LHCN-M2 (cell line): ENCODE results near the gene WDR77. TPM values are rescaled to one million over a fixed set of nuclear protein-coding genes. Genes with fewer than 3 reads are reported as not detected.

Experiments used
- DNase-seq: peaks from one replicate; pipeline ENCODE4 v3.0.0-alpha.2; 2012; ENCODE audit warnings: low read depth
- polyA plus RNA-seq: library from polyadenylated mRNA; unstranded; fragments of >200 nt; gene quantifications from one replicate; pipeline ENCODE4 v1.2.1, GENCODE V29; 2012; ENCODE audit warnings: missing spikeins
- total RNA-seq: library from RNA; depleted of rRNA; stranded (reverse); fragments of >200 nt; gene quantifications from 2 replicates; pipeline ENCODE4 v1.2.3, GENCODE V29; 2014; rRNA removed

WDR77 gene
- total RNA-seq, result 75.0 and 76.7 TPM in 2 replicates
- 33.7 TPM for polyA plus RNA-seq

DNA sequence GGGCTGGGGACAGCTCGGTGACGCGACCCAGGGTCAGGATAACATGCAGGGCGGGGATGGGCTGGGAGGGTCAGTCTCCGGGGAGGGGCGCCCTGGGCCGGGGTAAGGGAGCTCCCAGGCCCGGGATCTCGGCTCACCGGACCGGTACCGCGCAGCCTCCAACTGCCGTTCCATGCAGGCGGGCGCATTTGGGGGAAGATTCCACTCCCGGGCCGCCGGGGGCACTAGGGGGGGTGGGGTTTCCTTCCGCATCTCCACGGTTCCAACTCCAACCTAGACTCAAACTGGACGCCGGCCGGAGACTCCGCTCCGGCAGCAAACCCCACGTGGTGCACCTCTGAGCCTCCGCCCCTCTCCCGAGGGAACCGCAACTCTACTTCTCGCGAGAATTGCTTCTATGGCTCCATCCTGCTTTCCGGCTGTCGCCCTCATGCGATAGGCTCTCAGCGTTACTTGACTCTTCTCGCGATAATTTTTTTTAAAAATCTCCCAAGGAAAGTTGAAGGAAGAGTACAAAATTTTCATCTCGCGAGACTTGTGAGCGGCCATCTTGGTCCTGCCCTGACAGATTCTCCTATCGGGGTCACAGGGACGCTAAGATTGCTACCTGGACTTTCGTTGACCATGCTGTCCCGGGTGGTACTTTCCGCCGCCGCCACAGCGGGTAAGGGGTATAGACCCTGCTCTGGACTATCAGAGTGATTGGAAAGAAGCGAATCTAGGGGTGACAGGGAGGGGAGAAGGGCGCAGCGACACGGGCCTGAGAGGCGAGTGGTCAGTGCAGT is at the start of gene WDR77, which contains the start of gene ATP5PB:
Gene WDR77 (minus strand): TSS at position 339 of the 785 bp plus-strand sequence. CDS start 87 bp downstream, at position 252.
Gene ATP5PB (plus strand): TSS at position 547 of the 785 bp plus-strand sequence. CDS start 78 bp downstream, at position 625.
- DNase-seq, result peak; percentile 99

DNA sequence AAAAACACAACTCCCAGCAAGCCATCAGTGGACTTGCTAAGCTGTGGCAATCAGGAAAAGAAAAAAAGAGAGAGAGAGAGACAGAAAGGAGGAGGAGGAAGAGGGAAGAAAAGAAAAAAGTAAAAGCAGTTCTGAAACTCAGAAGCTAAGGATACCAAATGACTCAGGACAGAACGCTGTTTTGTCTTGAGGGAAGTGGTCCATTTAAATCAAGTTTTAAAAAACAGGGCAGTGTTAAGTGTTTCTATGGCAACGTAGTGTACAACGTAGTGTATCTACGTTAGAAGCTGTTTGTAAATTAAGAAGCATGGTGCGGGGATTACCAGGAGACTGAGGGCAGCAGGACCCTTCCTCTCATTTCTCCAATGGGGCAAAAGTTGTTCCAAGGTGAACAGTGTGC is 48.5 kb upstream of the WDR77 start:
- no peak for DNase-seq

DNA sequence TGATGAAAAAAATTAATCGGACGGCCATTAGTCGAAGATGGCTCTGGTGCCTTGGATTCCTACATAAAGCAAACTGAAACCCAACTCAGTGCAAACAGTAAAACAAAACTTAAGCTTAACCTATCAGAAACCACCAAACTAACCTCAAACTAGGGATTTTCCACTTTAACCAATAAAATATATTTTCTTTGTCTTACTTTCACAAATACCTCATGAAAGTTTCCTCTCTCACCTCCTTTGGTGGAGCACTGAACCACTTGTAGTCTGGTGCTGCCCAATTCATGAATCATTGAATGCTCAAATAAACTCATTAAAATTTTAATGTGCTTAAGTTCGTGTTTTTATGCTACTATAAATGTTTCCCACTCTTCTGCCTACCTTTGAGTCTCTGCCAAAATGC is 47.3 kb upstream of the WDR77 start:
- peak; percentile 6 for DNase-seq

DNA sequence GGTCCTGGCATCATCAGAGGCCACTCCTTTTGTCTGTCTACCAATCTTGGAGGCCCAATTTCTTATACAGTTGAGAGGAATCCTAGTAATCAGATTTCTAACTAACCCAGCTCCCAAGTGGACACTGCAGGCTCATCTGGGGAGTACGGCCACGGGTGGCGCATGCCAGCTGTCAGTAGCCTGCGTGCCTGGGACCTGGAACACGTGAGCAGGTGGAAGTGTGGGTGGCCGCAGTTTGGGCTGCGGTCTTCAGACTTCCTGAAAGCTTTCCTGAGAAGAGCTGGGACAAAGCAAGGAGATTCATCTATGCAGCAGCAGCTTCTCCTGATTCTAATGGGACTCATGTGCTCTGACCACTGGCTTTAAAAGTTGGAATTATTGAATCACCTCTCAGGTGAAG is 42.0 kb upstream of the WDR77 start:
- DNase-seq, result no peak

DNA sequence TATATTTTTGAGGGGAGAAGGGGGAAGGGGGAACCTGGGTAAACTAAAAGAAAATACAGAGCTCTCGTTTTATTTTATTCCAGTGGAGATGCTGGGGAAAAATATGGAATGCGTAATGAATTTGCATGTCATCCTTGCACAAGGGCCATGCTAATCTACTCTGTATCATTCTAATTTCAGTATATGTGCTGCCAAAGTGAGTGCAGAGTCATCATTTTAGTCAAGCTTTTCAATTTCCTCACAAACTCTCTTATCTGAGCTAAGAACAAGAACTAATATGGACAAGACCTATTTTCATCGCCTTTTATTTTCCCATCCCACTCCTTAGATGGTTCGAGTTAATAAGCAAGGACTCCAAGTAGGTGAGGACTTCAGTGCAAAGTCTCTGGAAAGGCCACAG is 41.2 kb upstream of the WDR77 start:
- no peak for DNase-seq

DNA sequence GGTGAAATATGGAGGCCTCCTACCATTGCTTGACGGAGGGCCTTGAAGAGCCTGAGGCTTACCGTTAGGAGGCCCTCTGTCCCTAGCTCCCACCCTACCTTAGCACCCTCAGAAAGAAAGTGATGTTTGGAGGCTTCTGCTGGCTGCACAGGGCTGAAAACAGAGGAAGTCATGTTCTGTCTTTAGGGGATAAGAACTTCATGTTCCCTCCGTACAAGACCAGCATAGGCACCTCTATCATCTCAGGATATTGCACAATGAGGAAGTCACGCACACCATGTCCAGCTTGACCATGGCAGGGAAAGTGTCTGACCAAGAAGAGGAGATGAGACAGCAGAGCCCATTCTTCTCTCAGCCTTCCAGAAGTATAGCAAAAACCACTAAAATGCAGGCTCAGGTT is 40.5 kb upstream of the WDR77 start:
- no peak for DNase-seq

DNA sequence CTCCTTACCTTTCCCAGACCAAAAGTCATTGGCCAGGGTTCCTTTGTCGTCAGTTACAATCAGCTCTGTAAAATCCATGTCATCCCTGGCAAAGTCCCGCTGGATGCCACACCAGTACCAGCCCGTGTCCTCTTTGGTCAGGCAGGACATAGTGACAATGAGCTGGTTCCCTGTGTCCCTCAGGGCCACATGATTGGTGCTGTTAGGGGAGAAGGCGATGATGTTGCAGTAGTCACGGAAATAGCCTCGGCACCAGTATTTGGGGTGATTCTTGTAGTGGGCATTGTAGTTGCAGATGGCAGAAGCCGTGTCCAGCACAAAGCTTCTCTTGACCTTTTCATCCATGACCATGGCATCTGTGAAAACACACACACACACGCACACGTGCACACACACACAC is 39.6 kb upstream of the WDR77 start:
- DNase-seq, result no peak

DNA sequence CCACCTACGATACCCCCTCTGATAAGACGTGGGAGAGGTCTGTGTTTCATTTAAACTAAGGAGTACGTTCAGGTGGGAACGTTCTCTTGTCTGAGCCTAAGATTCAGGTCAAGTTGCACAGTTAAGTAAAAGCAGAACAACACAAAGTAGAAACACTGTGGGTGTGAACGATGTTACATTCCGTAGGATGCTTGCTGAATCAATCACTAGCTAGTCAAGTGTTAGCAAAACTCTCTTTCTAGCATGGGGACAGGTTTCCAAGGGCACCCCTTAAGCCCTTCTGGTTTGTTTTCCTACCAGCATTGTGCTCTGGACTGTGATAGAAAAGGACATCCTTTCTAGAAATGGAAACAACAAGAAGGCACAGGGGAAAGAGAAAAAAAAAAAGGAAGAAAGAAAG is 38.1 kb upstream of the WDR77 start:
- no peak for DNase-seq

DNA sequence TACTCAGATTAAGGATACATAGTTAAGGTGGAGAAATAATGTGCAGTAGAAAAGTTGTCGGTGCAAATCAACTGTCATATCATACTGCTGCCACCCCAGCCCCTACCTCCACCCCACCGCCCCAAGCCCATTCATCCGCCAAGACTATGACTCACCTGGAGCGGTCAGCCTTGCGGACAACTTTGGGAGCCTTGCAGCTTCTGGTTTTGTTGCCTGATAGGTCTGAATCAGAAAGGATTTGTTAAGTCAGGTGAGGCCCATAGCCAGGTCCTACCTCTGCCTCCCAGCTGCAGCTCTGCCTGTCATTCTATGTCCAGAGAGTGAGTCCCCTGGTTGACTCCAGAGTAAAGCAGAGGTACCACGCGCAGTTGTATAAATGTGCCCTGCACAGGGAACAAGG is 37.4 kb upstream of the WDR77 start:
- DNase-seq, result no peak

DNA sequence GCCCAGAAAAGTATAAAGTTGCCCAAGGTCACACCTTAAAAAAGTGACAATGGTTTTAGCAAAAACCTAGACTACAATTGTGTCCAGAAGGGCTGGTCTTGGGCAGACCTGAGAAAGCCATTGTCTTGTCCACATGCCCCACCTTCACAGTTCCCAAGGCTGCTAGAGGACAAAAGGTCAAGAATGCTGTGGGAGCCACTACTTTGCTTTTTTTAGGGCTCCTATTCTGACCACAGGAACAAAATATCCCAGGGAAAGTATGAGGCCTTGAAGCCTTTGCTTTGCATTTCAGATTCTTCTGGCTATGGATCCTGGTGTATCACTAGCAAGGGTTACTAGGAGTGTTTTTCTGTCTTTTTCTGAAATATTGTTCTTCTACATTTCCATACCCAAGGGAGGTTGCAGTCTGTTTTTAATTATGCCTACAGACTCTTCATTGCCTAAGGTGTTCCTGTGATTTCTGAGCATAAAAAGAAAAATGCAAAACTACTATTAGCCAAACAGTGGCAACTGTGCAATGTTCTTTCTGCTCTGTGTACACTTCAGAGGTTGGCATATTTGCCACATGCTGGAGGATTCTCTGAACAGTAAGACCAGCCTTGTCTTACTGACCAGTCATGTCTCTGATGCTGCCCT is 35.5 kb upstream of the WDR77 start:
- DNase-seq, result peak; percentile 52

DNA sequence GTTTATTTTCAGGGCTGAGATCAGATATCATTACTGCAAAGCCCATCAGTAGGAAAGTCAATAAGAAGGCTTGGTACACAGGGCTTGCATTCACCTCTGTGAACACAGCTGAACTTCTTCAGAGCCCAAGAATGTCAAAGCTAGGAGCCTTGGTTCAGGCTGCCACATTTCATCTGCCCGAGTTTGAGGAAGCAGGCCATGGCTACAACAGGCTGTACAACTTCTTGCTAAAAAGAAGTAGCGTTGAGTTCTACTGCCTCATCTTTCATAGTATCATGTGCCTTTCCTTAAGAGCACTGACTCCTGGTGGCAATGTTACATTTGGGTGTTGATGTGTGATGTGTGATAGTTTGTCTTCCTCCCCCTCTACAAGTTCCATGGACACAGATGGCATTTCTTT is 34.8 kb upstream of the WDR77 start:
- DNase-seq, result no peak

DNA sequence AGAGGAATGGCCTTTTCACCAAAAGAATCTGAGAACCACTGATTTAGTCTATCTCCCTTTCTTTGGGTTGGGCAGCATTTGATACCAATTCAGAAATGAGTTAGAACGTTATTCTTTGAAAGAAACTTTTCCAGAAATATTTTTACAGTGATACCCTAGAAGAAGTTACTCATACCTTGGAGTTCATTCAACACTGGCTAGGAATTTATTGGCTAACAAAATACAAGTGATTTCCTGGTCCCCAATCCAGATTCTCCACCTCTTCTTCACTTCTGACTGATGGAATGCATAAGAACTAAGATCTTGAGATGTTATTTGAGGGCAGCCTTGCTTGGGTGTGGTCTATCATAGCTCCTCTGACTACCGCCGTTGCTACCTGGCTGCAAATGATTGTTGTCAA is 34.1 kb upstream of the WDR77 start:
- DNase-seq, result no peak

DNA sequence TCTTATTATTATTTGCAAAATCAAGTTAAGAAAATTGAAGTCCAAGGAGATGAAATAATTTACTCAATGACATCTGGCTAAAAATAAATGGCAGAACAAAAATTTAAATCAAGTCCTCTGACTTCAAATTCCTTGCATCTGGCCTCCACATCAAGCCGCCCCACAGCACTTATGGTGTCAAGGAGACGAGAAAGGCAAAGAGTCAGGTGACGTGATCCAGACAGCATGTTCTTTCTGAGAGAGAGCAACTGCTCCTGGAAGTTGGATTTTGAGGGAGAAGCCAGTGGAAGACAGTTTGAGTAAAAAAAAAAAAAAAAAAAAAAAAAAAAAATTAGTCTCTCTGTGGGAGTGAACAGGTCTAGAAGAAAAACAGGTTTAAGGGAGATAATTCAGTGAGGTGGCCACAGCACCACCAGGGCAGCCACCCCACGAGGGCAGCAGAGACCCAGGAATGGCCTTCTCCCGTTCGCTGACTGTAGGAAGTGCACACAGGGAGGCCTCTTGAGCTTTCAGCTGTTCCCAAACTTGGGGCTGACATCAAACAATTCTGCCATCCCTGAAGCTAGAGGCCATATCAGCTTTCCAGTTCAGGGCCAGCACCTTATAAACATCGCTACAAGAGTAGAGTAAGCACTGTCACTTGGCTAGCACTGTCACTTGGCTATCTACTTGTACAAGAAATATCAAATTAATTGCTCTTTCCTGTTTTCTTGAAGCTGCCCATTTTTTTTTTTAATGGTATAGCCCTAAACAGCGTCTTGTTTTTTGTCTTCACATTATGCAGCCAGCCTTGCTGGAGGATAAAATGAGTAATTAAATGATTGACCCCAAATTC is 32.5 kb upstream of the WDR77 start:
- DNase-seq, result peak; percentile 77

DNA sequence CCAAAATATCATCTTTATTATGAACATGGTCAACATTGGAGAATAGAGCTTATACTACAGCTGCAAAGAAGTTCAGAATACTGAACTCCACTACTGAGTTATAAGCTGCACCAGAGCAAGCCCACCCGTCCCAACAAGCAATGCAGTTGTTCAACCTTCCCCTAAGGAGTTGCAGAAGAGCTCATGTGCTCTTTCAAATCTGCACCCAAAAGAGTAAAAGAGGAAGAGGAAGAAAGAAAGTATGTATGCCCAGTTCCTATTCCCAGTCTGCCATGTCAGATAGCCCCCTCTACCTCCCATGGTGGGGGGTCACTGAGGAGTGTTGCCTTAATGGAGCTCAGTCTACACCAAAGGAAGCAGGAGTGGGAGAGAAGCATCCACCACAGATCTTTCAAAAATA is 31.6 kb upstream of the WDR77 start:
- no peak for DNase-seq

DNA sequence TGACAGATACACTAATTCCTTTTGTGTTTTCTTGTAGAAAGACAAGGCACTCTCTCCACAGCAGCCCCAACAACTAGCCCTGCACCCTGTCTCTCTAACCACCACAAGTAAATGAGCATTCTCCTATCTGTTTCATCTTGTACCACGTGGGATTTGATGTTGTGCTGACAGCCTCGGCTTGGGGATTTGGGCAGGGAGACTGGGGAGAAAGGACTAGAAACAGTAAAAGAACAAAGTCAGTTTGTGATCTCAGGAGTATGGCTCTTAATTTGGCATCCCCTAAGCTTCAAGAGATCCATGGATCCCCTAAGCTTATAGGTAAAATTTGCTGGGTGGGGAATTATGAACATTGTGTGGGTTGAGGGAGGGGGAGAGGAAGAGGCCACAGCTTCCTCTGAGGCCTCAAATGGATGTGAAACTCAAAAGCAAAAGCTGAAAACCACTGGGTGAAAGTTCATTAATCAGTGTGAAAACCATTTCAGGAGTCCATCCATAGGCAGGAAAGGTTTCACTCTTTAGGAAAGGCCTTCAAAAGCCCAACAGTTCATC is 27.8 kb upstream of the WDR77 start:
- no peak for DNase-seq

DNA sequence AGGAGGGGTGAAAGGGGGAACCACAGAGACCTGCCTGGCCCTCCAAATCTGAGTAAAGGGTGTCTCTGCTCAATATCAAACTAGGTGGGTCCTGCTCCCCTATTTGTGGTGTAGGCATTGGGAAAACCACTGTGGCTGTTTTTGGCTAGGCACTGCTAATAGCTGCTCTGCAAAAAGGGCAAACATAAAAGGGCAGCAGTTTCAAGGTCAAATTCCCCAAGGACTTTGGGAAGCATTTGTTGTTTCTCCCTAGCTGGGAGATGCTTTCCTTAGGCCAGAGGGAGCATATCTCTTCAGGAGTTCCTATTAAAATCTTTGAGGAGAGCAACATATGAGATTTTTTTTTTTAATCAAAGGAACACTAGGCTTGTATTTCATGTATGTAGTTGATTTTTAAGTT is 27.2 kb upstream of the WDR77 start:
- DNase-seq, result no peak

DNA sequence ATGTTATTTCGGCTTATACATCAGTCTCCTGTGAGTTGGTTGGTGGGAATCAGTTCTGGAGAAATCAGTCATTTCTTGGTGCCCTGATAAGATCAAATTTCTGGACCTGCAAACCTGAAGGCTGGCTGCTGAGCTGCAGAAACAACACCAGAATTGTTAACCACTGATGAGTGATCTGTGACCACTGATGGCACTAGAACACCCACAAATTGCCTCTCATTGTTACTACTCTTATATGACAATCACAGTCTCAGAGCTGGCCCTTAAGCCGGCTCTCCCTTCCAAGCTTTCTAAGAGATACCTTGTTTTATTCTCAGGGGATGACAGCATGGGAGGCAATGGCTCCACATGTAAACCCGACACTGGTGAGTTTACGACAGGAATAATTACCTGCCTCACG is 26.6 kb upstream of the WDR77 start:
- no peak for DNase-seq

DNA sequence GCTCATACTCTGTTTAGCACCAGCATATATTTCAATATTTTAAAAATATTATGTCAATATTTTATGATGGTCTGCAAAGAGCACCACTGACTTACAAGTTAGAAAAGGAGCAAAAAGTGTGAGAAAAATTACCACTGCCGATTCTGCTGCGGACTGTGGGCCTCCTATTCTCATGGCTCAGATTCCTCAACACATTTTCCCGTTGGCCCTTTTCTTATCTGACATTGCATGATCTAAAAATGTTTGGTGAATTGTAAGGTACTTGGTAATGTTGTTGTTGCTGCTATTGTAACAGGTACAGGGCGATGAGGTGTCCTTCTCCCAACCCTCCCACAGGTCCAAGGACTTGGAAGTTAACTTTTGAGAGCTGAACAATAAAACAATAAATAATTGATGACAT is 25.5 kb upstream of the WDR77 start:
- no peak for DNase-seq

DNA sequence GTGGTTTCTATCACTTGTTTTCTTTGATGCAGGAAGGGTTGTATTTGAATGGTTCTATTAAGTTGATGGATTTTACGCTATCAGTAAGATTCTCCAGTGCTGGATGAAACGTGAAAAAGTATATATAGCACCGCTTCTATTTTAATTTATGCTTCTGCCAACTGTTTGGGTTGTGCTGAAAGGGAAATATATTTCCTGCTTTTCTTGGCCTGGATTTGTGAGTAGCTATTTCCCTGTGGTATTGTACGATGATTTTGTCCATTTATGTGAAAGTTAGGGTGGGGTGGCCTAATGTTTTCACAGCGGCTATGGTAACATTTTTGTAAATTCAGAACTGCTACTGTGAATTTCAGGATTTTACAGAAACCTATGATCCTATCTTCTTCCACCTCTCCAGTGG is 25.1 kb upstream of the WDR77 start:
- no peak for DNase-seq

DNA sequence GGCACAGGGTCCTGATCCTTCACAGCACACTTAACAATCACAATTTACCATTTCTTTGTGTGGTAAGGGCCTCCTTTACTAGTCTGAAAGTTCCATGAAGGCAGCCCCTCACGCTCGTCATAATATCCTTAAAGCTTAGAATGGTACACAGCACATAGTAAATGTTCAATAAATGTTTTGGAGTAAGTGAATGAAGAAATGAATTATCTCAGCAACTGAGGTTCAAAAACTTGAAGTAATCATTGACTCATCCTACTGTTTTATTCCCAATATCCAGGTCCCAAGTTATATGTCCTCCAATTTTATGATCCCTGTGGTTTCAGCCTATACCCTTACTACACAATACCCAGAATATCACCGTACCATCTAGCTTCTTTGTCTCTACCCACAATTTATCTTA is 22.5 kb upstream of the WDR77 start:
- DNase-seq, result no peak

DNA sequence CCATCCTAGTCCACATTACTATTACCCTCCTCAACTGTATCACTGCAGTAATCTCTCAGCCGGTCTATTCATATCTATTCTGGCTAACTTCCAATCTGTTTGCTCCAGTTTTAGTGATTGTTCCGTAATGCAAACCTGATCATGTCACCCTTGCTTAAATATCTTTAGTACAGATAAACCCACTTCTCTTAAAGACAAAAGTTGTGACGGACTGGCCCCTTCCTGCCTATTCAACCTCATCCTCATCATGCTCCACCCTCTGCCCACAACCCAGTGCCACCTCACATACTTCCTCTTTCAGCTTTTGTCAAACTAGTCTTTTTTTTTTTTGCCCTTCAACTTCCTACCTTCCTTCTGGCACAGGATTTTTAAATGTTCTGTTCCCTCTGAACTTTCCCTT is 22.0 kb upstream of the WDR77 start:
- DNase-seq, result no peak

DNA sequence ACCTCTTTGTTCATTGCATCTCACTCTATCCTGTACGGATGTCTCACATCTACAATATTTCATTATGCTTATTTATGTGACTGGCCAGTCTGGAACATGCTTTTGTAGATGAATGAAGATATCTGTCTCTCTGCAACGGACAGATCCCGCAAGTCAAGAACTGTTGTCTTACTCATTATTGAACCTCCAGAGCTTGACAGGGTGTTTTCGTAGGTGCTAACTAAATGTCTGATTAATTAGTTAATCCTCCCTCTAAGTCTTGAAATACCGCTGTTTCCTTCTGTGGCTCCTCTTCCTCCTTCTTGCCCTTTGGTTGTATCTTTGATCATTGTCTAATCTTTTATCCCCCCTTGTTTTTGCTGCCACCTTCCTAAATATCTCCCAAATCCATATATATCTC is 21.5 kb upstream of the WDR77 start:
- no peak for DNase-seq
